GM10266 (cell line): ENCODE measurements around the gene ESYT2.

Experiments used
- DNase-seq: peaks from one replicate; pipeline ENCODE4 v3.0.0; 2012; ENCODE audit errors: extremely low spot score
- TF ChIP-seq, protein P1 (sequence below): IDR thresholded peaks from 2 replicates; pipeline ENCODE4 v1.5.1; 2012; ENCODE audit warnings: mild to moderate bottlenecking, low read depth; ENCODE audit not compliant: control insufficient read depth, insufficient read depth; ENCODE audit errors: missing control alignments

The ESYT2 gene

DNA sequence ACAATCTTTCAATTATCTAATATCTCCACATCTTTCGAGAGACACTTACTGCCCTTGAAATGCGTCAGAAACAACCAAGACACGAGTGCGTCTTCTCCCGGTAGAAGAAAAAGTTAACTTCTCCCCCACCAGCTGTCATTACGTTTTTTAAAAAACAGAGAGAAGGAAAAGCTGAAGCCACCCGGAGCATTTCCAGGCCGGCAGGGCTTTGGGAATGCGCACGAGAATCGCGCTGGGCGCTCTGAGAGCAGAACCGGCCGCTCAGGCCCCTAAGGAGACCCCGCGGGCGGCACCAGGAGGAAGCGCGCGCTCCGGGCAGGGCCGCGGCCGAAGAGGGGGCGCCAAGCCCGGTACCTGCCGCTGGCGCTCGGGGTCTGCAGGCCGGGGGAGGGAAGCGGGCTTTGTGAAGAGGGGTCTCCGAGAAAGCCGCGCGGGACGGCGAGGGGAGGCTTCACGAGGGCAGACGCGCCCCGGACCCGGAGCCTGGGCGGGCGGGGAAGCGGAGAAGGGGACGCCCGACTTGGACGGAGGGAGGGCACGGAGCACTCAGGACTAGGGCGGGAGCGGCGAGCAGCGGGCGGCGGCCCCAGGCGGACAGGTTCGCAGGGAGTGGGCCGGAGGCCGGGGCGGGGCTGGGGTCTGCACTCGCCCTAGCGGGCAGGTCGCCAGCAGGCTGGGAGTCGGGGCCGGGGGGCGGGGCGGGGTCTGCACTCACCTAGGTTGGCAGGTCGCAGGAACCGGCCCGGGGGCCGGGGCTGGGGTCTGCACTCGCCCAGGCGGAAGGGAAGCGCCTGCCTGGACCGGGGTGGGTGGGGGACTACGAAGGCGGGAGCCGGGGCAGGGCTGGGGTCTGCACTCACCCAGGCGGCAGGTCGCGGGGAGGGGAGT lies 932 bp downstream of the ESYT2 start:
- TF ChIP-seq, protein P1, sequence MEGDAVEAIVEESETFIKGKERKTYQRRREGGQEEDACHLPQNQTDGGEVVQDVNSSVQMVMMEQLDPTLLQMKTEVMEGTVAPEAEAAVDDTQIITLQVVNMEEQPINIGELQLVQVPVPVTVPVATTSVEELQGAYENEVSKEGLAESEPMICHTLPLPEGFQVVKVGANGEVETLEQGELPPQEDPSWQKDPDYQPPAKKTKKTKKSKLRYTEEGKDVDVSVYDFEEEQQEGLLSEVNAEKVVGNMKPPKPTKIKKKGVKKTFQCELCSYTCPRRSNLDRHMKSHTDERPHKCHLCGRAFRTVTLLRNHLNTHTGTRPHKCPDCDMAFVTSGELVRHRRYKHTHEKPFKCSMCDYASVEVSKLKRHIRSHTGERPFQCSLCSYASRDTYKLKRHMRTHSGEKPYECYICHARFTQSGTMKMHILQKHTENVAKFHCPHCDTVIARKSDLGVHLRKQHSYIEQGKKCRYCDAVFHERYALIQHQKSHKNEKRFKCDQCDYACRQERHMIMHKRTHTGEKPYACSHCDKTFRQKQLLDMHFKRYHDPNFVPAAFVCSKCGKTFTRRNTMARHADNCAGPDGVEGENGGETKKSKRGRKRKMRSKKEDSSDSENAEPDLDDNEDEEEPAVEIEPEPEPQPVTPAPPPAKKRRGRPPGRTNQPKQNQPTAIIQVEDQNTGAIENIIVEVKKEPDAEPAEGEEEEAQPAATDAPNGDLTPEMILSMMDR = no peak
- peak; percentile 46 for DNase-seq

DNA sequence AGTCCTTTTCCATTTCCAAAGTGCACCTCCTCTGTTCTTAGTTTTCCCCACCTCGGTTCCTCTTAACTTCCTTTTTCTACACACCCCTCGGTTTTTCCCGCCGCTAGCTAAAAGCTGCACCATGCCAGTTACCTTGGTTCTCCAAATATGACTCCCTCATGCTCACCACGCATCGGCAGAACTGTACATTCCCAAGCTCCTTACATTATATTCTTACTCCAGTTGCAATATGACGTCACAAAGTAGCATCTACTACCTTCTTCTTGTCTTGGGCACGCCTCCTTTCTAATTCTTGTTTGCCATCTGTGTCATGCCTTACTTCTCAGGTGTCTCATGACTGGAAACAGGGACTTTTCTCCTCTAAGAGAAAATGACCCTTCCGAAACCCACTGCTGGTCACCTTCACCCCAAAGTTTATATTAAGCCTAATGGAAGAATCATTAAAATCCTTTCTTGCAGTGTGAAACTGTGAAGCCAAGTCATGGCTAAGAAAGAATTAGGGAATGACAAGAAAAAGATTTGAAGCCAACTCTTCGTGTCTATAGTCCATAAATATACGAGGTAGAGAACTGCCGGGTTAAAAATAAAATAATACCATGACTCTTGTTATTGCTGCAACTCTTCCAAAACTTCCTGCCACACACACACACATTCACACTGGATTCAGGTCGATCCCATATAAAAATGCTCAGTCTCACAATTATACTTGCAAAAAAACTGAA lies 1.7 kb downstream of the ESYT2 start:
- TF ChIP-seq, protein P1 = no peak
- peak; percentile 45 for DNase-seq

DNA sequence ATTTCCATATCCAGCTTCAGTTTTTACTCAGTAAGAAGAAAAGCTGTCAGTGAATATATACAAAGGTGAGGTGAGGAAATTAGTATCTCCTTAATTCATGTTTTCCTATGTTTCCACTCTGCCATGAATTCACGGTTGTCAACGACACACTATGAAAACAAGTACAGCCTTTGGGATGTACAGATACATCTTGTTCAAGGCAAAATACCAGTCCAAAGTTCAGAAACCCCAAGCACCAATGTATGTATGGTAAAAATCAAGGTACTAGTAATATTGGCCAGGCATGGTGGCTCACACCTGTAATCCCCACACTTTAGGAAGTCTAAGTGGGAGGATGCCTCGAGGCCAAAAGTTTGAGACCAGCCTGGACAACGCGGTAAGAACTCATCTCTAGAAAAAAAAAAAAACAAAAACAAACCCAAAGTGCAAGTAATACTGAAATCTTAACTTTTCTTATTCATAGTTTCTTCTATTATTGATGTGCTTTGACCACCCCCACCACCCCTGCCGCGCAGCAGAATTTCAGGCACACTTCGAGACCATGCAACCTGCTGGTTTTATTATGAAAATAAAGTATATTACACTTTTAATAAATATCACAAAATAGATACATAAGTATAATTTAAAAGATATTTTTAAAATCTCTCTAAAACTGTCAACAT lies 3.5 kb downstream of the ESYT2 start:
- TF ChIP-seq, protein P1 = no peak
- DNase-seq = no peak

DNA sequence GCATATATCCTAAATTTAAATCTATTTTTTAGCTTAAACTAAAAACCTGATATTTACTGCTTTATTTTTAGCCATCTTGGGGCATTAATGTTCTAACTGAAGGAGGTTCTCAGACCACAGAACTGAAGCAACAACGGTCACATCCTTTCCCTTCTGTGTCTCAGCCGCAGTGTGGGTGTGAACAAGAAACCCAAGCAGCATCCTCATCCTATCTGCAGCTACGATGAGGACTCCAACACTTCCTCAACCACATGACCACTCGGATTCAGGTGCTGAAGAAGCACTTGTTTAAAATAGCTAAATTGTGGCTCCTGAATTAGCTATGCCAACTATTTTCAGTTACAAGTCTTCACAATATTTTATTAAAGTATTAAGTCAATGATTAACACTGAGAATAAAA lies 5.3 kb downstream of the ESYT2 start:
- TF ChIP-seq, protein P1 = no peak
- DNase-seq = peak; percentile 73

DNA sequence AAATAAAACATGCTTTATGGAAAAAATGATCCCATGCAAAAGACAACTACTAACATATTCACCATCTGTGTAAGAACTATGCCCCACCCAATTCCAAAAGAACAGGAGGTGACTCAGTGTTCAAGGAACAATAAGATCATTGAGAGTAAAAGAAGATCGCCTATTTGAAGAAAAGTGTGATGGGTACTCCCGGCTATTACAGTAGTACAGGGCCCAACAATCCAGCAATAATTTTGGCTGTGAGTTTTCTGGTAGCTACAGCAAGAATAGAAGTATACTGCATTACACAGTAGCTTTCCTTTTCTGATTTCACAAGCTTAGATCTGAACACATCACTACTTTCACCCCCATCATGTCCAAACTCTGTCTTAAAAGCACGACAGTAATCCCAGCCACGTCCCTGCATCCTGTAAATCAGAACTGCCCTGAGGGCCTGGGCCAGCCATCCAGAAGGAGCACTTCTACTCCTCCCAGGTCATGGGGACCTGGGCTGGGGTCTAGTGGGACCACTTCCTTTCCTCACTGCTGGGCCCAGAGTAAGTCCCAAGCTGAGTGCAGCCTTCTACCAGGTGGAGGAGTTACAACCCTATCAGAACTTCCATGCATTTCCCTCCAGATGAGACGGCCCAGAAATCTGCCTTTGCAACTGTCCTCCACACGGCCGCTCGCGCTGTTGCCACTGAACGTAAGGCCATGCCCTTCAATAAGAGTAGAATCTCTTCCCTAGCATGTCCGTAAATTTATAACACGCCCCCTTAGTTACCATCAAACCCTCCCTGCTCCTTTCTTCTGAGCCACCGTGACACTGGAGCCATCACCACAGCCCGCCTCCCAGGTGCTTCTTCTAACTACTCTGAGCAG lies 7.9 kb downstream of the ESYT2 start:
- TF ChIP-seq, protein P1 = no peak
- DNase-seq = no peak

DNA sequence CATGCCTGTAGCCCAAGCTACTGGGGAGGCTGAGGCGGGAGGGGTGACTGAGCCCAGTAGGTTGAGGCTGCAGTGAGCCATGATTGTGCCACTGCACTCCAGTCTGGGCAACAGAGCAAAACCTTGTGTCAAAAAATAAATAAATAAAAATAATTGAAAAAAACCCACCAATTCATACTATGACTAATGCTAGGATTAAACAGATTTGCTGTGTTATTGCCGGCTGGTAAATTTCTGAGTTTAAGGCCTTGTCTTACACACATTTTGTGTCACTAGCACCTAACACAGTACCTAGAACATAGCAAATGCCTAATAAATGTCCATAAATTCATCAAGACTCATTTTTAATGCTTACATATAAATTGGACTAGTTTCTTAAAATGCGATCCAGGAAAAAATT lies 8.7 kb downstream of the ESYT2 start:
- TF ChIP-seq, protein P1 = no peak
- no peak for DNase-seq
